SK-MEL-5 (cell line): ENCODE measurements around the gene EPHB6. TPM values are rescaled to one million over a fixed set of nuclear protein-coding genes. Genes with fewer than 3 reads are reported as not detected.

Source experiments
- total RNA-seq: library from RNA; depleted of rRNA; stranded (reverse); fragments of >200 nt; shearing (Covaris generic); gene quantifications from 2 replicates; pipeline ENCODE4 v1.2.3, GENCODE V29; 2014; rRNA removed

EPHB6 gene
- total RNA-seq, 1 experiment from 2014 or later = 0.48 TPM

Other genes with a start within 250 kb of the EPHB6 start
- gene PRSS1, start 105.6 kb upstream of the EPHB6 start, total RNA-seq = not detected in 2 replicates
- not detected in 2 replicates for gene PRSS2, start 84.1 kb upstream of the EPHB6 start, total RNA-seq
- 0.11 TPM in 1 of 2 replicates, not detected in the other for gene TRPV6, start 30.7 kb downstream of the EPHB6 start, total RNA-seq
- gene TRPV5, start 78.7 kb downstream of the EPHB6 start, total RNA-seq = not detected in 2 replicates
- not detected in 2 replicates for gene LLCFC1, start 84.4 kb downstream of the EPHB6 start, total RNA-seq
- gene KEL, start 107.3 kb downstream of the EPHB6 start, total RNA-seq = 2.2 TPM in 1 of 2 replicates, not detected in the other
- gene OR9A2, start 172.1 kb downstream of the EPHB6 start, total RNA-seq = not detected in 2 replicates
- not detected in 2 replicates for gene OR6V1, start 197.3 kb downstream of the EPHB6 start, total RNA-seq